Dendritic cell treated with granulocyte-macrophage colony-stimulating factor and Interleukin-4, amounts not matched to agents 40 ng/mL and 50 ng/mL, for 4 days (primary cell): ENCODE results near the gene DOK4.

Experiments
- H3K27ac Mint-ChIP-seq: one replicate; pipeline ENCODE4 v1.8.0; 2022; ENCODE audit warnings: mild to moderate bottlenecking, mixed read lengths
- H3K27me3 Mint-ChIP-seq: one replicate; pipeline ENCODE4 v1.8.0; 2022; ENCODE audit warnings: mild to moderate bottlenecking, mixed read lengths
- H3K36me3 Mint-ChIP-seq: one replicate; pipeline ENCODE4 v1.8.0; 2022; ENCODE audit warnings: low read depth, mixed read lengths
- H3K4me1 Mint-ChIP-seq: one replicate; pipeline ENCODE4 v1.8.0; 2022; ENCODE audit warnings: low read depth, mixed read lengths
- H3K4me3 Mint-ChIP-seq: one replicate; pipeline ENCODE4 v1.8.0; 2022; ENCODE audit warnings: mild to moderate bottlenecking, moderate library complexity, mixed read lengths
- H3K9me3 Mint-ChIP-seq: one replicate; pipeline ENCODE4 v1.8.0; 2022; ENCODE audit warnings: mixed read lengths
- intact Hi-C: fragments of 100-400 bp; cut with micrococcal nuclease; formaldehyde crosslinking; loops from one replicate; pipeline ENCODE4 v1.15.0; 2022

The DOK4 gene

GRCh38 chr16:57422026-57422944, 64.0 kb downstream of the DOK4 start:
- Mint-ChIP-seq H3K27ac (no peak overlapping the region), H3K36me3 (peaks cover 11% of the 10 kb centered on the region)
- intact Hi-C loops = no loop called here

More at GRCh38 chr16:57422026-57422944, 64.0 kb downstream of the DOK4 start:
- Mint-ChIP-seq H3K9me3 (no peaks in the 10 kb centered on the region), H3K4me1 (peaks cover 16% of the 10 kb centered on the region), H3K4me3 (no peak overlapping the region), H3K27me3 (peaks cover 8% of the 10 kb centered on the region)
